BE2C (cell line): Measurements from ENCODE around the gene IPPK.

ENCODE experiments used
- DNase-seq: peaks from one replicate; pipeline ENCODE4 v3.0.0-alpha.2; 2020
- H3K27me3 ChIP-seq: fragments of 250-450 bp; sonication (Bioruptor Pico); 2 replicates; pipeline ENCODE4 v1.5.1; 2020; ENCODE audit warnings: mild to moderate bottlenecking
- H3K36me3 ChIP-seq: fragments of 250-450 bp; sonication (Bioruptor Pico); 2 replicates; pipeline ENCODE4 v1.5.1; 2020; ENCODE audit warnings: mild to moderate bottlenecking
- H3K4me1 ChIP-seq: fragments of 250-450 bp; sonication (Bioruptor Pico); 2 replicates; pipeline ENCODE4 v1.5.1; 2020
- H3K4me3 ChIP-seq: 2 replicates; pipeline ENCODE4 v1.5.1; 2011; ENCODE audit warnings: low read depth, low read length
- H3K9me3 ChIP-seq: fragments of 250-450 bp; sonication (Bioruptor Pico); 2 replicates; pipeline ENCODE4 v1.5.1; 2020
- CTCF ChIP-seq: IDR thresholded peaks from 2 replicates; pipeline ENCODE4 v1.5.1; 2012; ENCODE audit warnings: mild to moderate bottlenecking, low read depth, low read length

The IPPK gene

GRCh38 chr9:92715488-92716231, 45.7 kb upstream of the IPPK start:
- no peaks in the 10 kb centered on the region for H3K4me1 ChIP-seq
- H3K27me3 ChIP-seq = no peaks in the 10 kb centered on the region
- no peak overlapping the region for H3K4me3 ChIP-seq
- H3K36me3 ChIP-seq = peaks cover 95% of the 10 kb centered on the region
- no peak for DNase-seq
- no peaks in the 10 kb centered on the region for H3K9me3 ChIP-seq
- no peak for TF ChIP-seq CTCF

GRCh38 chr9:92714787-92715487, 45.0 kb upstream of the IPPK start:
- H3K9me3 ChIP-seq = no peaks in the 10 kb centered on the region
- no peak overlapping the region for H3K4me3 ChIP-seq
- no peaks in the 10 kb centered on the region for H3K27me3 ChIP-seq
- H3K4me1 ChIP-seq = no peaks in the 10 kb centered on the region
- H3K36me3 ChIP-seq = peaks cover 90% of the 10 kb centered on the region
- DNase-seq = no peak
- no peak for TF ChIP-seq CTCF

DNA sequence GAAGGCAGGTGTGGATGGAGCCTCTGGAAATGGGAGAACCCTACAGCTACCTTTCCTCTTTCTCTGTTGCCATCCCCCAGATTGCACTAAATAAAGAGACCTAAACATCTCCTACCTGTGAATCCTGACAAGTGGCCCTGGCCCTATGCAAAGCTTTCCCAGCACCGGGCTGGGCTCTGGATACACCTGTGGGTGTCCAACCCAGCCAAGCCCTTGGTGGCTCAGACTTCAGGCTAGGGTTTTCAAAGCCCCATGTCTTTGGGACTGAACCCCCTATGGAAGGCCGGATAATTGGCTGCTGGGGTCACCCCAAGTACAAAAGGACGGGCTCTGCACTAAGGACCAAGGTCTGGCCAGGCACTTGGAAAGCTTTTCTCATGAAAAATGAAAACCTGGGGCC, 44.1 kb upstream of the IPPK start:
- H3K27me3 ChIP-seq = no peaks in the 10 kb centered on the region
- H3K36me3 ChIP-seq = peaks cover 81% of the 10 kb centered on the region
- H3K4me1 ChIP-seq = no peaks in the 10 kb centered on the region
- no peak overlapping the region for H3K4me3 ChIP-seq
- no peaks in the 10 kb centered on the region for H3K9me3 ChIP-seq
- no peak for TF ChIP-seq CTCF
- no peak for DNase-seq

- Histone ChIP-seq H3K4me1 (no peaks in the 10 kb centered on the region), H3K36me3 (peaks cover 76% of the 10 kb centered on the region), H3K27me3 (no peaks in the 10 kb centered on the region), H3K4me3 (no peak overlapping the region), H3K9me3 (no peaks in the 10 kb centered on the region)
- no peak for TF ChIP-seq CTCF
- DNase-seq = no peak
These were observed 43.6 kb upstream of the IPPK start for GRCh38 chr9:92713528-92713927.

GRCh38 chr9:92712767-92713166, 42.8 kb upstream of the IPPK start:
- peaks cover 68% of the 10 kb centered on the region for H3K36me3 ChIP-seq
- TF ChIP-seq CTCF = no peak
- no peaks in the 10 kb centered on the region for H3K27me3 ChIP-seq
- no peaks in the 10 kb centered on the region for H3K9me3 ChIP-seq
- H3K4me1 ChIP-seq = no peaks in the 10 kb centered on the region
- H3K4me3 ChIP-seq = no peak overlapping the region
- DNase-seq = no peak

DNA sequence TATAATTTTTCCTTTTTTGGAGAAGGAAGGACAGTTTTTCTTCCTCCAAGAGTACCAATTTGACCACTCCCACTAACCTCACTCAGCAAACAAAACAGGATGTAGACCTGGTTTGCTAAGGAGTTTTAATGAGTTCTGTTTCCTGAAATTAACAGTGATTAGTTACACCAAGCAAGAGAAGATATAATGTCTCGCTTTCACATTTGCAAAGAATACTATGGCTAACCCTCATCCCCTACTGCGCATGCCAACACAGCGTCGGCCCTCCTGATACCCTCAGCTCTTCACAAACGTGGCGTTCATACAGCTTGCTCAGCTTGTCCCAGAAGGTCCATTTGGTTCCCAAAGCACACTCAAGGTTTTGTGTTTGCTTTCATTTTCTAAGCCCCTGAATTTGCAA, 41.9 kb upstream of the IPPK start:
- H3K36me3 ChIP-seq = peaks cover 59% of the 10 kb centered on the region
- no peaks in the 10 kb centered on the region for H3K4me1 ChIP-seq
- no peaks in the 10 kb centered on the region for H3K27me3 ChIP-seq
- DNase-seq = no peak
- no peaks in the 10 kb centered on the region for H3K9me3 ChIP-seq
- H3K4me3 ChIP-seq = no peak overlapping the region
- TF ChIP-seq CTCF = no peak
